GM12865 (cell line): Measurements from ENCODE around the gene CPD.
"Not testable (repeated sequence)": the region's sequence is repeated elsewhere in the genome, so short reads cannot be mapped to it uniquely, and the experiment has no call there.

Experiments used
- DNase-seq: peaks from one replicate; pipeline ENCODE4 v3.0.0; 2010; ENCODE audit warnings: low read depth
- H3K4me3 ChIP-seq: 2 replicates; pipeline ENCODE4 v1.5.1; 2011; ENCODE audit warnings: mild to moderate bottlenecking, low read depth, low read length, control low read depth
- CTCF ChIP-seq: IDR thresholded peaks from 2 replicates; pipeline ENCODE4 v1.5.1; 2011; ENCODE audit warnings: low read length, control low read depth, low read depth, inconsistent platforms; ENCODE audit not compliant: insufficient read depth; ENCODE audit errors: missing control alignments

The CPD gene

GRCh38 chr17:30427611-30428010 lies 48.9 kb downstream of the CPD start:
- no peak overlapping the region for H3K4me3 ChIP-seq
- DNase-seq: no peak
- no peak for TF ChIP-seq CTCF

- H3K4me3 ChIP-seq: no peak overlapping the region
- DNase-seq: no peak
These were observed 50.4 kb downstream of the CPD start for GRCh38 chr17:30429155-30429554.

GRCh38 chr17:30433514-30433913 lies 54.8 kb downstream of the CPD start:
- no peak for DNase-seq
- no peak overlapping the region for H3K4me3 ChIP-seq
- TF ChIP-seq CTCF: no peak

More at GRCh38 chr17:30429155-30429554, 50.4 kb downstream of the CPD start:
- no peak for TF ChIP-seq CTCF

- H3K4me3 ChIP-seq: no peak overlapping the region
- DNase-seq: no peak
- TF ChIP-seq CTCF: no peak
These were observed 58.0 kb downstream of the CPD start for GRCh38 chr17:30436729-30437128.

GRCh38 chr17:30443721-30444120 lies 65.0 kb downstream of the CPD start:
- TF ChIP-seq CTCF: no peak
- H3K4me3 ChIP-seq: no peak overlapping the region
- DNase-seq: no peak

- not testable (repeated sequence) for DNase-seq, H3K4me3 ChIP-seq
These were observed 67.9 kb downstream of the CPD start for GRCh38 chr17:30446640-30447039.

- DNase-seq: no peak
- TF ChIP-seq CTCF: no peak
These were observed 70.8 kb downstream of the CPD start for GRCh38 chr17:30449480-30449879.

More at GRCh38 chr17:30449480-30449879, 70.8 kb downstream of the CPD start:
- no peak overlapping the region for H3K4me3 ChIP-seq
